ENCODE measurements around the gene CLEC9A.

The CLEC9A gene

GRCh38 chr12:10111451-10111850, 81.0 kb downstream of the CLEC9A start:
- no peak for DNase-seq (ENCODE audit: low read depth)

- no peak for DNase-seq (ENCODE audit: low read depth)
Observed at GRCh38 chr12:10113075-10113474, 82.6 kb downstream of the CLEC9A start.

DNA sequence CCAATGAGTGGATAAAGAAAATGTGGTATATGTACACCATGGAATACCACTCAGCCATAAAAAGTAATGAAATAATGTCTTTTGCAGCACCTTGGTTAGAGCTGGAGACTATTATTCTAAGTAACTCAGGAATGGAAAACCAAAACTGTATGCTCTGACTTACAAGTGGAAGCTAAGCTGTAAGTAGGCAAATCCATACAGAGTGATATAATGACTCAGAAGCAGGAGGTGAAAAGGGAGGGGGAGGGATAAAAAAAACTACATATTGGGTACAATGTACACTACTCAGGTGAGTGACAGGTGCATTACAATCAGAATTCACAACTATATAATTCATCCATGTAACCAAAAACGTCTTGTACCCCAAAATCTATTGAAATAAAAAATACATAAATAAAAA, 83.4 kb downstream of the CLEC9A start:
- no peak for DNase-seq (ENCODE audit: low read depth)

GRCh38 chr12:10115311-10115710, 84.8 kb downstream of the CLEC9A start:
- DNase-seq (ENCODE audit: low read depth): no peak
